OCI-LY1 (cell line): ENCODE data around the gene PRKCI.

ENCODE experiments used
- H2AFZ ChIP-seq: fragments of 200-600 bp; sonication (generic), shearing (Covaris generic); 2 replicates; pipeline ENCODE4 v1.6.0; 2014; ENCODE audit warnings: antibody characterized with exemption, mild to moderate bottlenecking, low read length
- H3F3A ChIP-seq: fragments of 200-600 bp; sonication (generic), shearing (Covaris generic); 2 replicates; pipeline ENCODE4 v1.6.0; 2014; ENCODE audit warnings: mild to moderate bottlenecking, antibody characterized with exemption, low read length, moderate library complexity; ENCODE audit not compliant: insufficient read depth
- H3K27ac ChIP-seq: fragments of 200-600 bp; sonication (generic); 2 replicates; pipeline ENCODE4 v1.5.1; 2014; ENCODE audit warnings: low read length, mixed run types, mild to moderate bottlenecking, low read depth; ENCODE audit not compliant: poor library complexity, severe bottlenecking
- H3K27me3 ChIP-seq: fragments of 200-600 bp; sonication (generic); 2 replicates; pipeline ENCODE4 v1.6.0; 2014; ENCODE audit warnings: antibody characterized with exemption, mild to moderate bottlenecking, low read length, moderate library complexity; ENCODE audit not compliant: insufficient read depth
- H3K36me3 ChIP-seq: fragments of 200-600 bp; sonication (generic); 2 replicates; pipeline ENCODE4 v1.6.1; 2014; ENCODE audit warnings: mild to moderate bottlenecking, antibody characterized with exemption, low read length, moderate library complexity, mixed read lengths; ENCODE audit not compliant: insufficient read depth
- H3K4me1 ChIP-seq: fragments of 200-600 bp; sonication (generic); 2 replicates; pipeline ENCODE4 v1.5.1; 2014; ENCODE audit warnings: mild to moderate bottlenecking, low read length, moderate library complexity; ENCODE audit not compliant: insufficient read depth, severe bottlenecking
- H3K4me2 ChIP-seq: fragments of 200-600 bp; sonication (generic), shearing (Covaris generic); 2 replicates; pipeline ENCODE4 v1.6.1; 2014; ENCODE audit warnings: low read length
- H3K4me3 ChIP-seq: fragments of 200-600 bp; sonication (generic); 2 replicates; pipeline ENCODE4 v1.5.1; 2014; ENCODE audit warnings: low read length, low read depth, mild to moderate bottlenecking, mixed read lengths; ENCODE audit not compliant: poor library complexity, severe bottlenecking
- H3K79me2 ChIP-seq: fragments of 200-600 bp; shearing (Covaris generic); 2 replicates; pipeline ENCODE4 v1.6.1; 2016; ENCODE audit warnings: mixed run types, low read length, mixed read lengths; ENCODE audit not compliant: insufficient read depth
- H3K9ac ChIP-seq: fragments of 200-600 bp; sonication (generic), shearing (Covaris generic); 2 replicates; pipeline ENCODE4 v1.6.1; 2014; ENCODE audit warnings: mild to moderate bottlenecking, low read length, mixed read lengths
- H3K9me2 ChIP-seq: fragments of 200-600 bp; sonication (generic), shearing (Covaris generic); 2 replicates; pipeline ENCODE4 v1.6.1; 2014; ENCODE audit warnings: low read depth, mild to moderate bottlenecking, low read length, mixed read lengths
- H3K9me3 ChIP-seq: fragments of 200-600 bp; shearing (Covaris generic); 2 replicates; pipeline ENCODE4 v1.6.1; 2014; ENCODE audit warnings: low read length, mixed read lengths
- H4K20me1 ChIP-seq: fragments of 200-600 bp; sonication (generic), shearing (Covaris generic); 2 replicates; pipeline ENCODE4 v1.6.0; 2016; ENCODE audit warnings: mild to moderate bottlenecking, low read length; ENCODE audit not compliant: insufficient read depth
- CTCF ChIP-seq: fragments of 200-600 bp; sonication (generic), shearing (Covaris generic); IDR thresholded peaks from 2 replicates; pipeline ENCODE4 v1.5.1; 2017; ENCODE audit warnings: mild to moderate bottlenecking, antibody characterized with exemption, low read length, moderate library complexity, mixed read lengths
- EZH2 ChIP-seq: fragments of 200-600 bp; sonication (generic), shearing (Covaris generic); IDR thresholded peaks from 2 replicates; pipeline ENCODE4 v1.8.0; 2017; ENCODE audit warnings: borderline replicate concordance, mixed run types, mild to moderate bottlenecking, antibody characterized with exemption, low read length, moderate library complexity, mixed read lengths

The PRKCI gene

GRCh38 chr3:170295586-170295985 lies 73.4 kb downstream of the PRKCI start:
- H3F3A ChIP-seq: 0 out of 2 replicates have a peak, but pooled peaks cover 4% of the 10 kb centered on the region
- H3K79me2 ChIP-seq: no peaks in the 10 kb centered on the region
- H3K36me3 ChIP-seq: peaks cover 9% of the 10 kb centered on the region; the same call in 1 of the 2 replicates
- no peaks in the 10 kb centered on the region for H3K9me2 ChIP-seq
- H3K4me1 ChIP-seq: peaks cover 12% of the 10 kb centered on the region
- H2AFZ ChIP-seq: no peak overlapping the region
- no peak overlapping the region for H3K4me3 ChIP-seq
- no peaks in the 10 kb centered on the region for H4K20me1 ChIP-seq
- no peak for TF ChIP-seq EZH2
- TF ChIP-seq CTCF: no peak
- no peak overlapping the region for H3K9ac ChIP-seq
- H3K27ac ChIP-seq: no peak overlapping the region
- H3K27me3 ChIP-seq: no peaks in the 10 kb centered on the region
- no peak overlapping the region for H3K4me2 ChIP-seq
- H3K9me3 ChIP-seq: no peaks in the 10 kb centered on the region

DNA sequence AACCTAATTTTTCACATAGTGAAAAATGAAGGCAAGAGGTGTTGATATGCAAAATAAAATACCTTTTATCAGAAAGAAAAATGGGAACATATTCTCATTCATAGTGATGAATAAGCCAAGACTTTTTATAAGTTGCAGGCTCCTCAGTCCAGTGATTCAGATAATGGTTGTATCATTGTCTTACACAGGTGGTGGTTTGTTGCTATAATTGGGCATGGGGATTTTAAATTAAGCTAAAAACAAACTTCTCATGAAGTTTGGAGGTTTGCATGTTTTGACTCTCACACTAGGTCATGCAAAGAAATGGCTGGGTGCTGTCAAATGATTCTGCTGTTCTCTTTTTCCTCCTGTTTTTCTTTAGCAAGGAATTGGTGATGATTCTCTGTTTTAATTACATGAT lies 74.5 kb downstream of the PRKCI start:
- 0 out of 2 replicates have a peak, but pooled peaks cover 4% of the 10 kb centered on the region for H3F3A ChIP-seq
- H3K4me1 ChIP-seq: peaks cover 17% of the 10 kb centered on the region
- H3K9me3 ChIP-seq: no peaks in the 10 kb centered on the region
- H3K9ac ChIP-seq: no peak overlapping the region
- H3K4me3 ChIP-seq: no peak overlapping the region
- no peaks in the 10 kb centered on the region for H3K79me2 ChIP-seq
- H3K27ac ChIP-seq: no peak overlapping the region
- no peaks in the 10 kb centered on the region for H3K27me3 ChIP-seq
- H3K9me2 ChIP-seq: no peaks in the 10 kb centered on the region
- no peaks in the 10 kb centered on the region for H4K20me1 ChIP-seq
- H3K36me3 ChIP-seq: peaks cover 9% of the 10 kb centered on the region; the same call in 1 of the 2 replicates
- no peak overlapping the region for H3K4me2 ChIP-seq
- H2AFZ ChIP-seq: no peak overlapping the region
- no peak for TF ChIP-seq EZH2

- no peaks in the 10 kb centered on the region for H3K79me2 ChIP-seq
- TF ChIP-seq EZH2: no peak
- no peak for TF ChIP-seq CTCF
- H4K20me1 ChIP-seq: no peaks in the 10 kb centered on the region
- H3F3A ChIP-seq: 0 out of 2 replicates have a peak, but pooled peaks cover under 1% of the 10 kb centered on the region
- H3K4me1 ChIP-seq: peaks cover 13% of the 10 kb centered on the region
- H3K9me3 ChIP-seq: no peaks in the 10 kb centered on the region
- H3K27ac ChIP-seq: no peak overlapping the region
- peaks cover 12% of the 10 kb centered on the region; the same call in 1 of the 2 replicates for H3K36me3 ChIP-seq
- no peaks in the 10 kb centered on the region for H3K27me3 ChIP-seq
- H3K4me3 ChIP-seq: no peak overlapping the region
- H3K9ac ChIP-seq: no peak overlapping the region
- H3K9me2 ChIP-seq: no peaks in the 10 kb centered on the region
- no peak overlapping the region for H2AFZ ChIP-seq
- no peak overlapping the region for H3K4me2 ChIP-seq
Measured at GRCh38 chr3:170301405-170301804, 79.2 kb downstream of the PRKCI start.

GRCh38 chr3:170302008-170302407 lies 79.8 kb downstream of the PRKCI start:
- Histone ChIP-seq H3K4me1 (peaks cover 7% of the 10 kb centered on the region), H3K36me3 (peaks cover 12% of the 10 kb centered on the region; the same call in 1 of the 2 replicates), H3K9me3 (no peaks in the 10 kb centered on the region), H3K27ac (no peak overlapping the region), H3K27me3 (no peaks in the 10 kb centered on the region), H3K4me2 (no peak overlapping the region), H3K4me3 (no peak overlapping the region), H4K20me1 (no peaks in the 10 kb centered on the region), H3F3A (no peaks in the 10 kb centered on the region), H3K9me2 (no peaks in the 10 kb centered on the region), H2AFZ (no peak overlapping the region), H3K9ac (no peak overlapping the region), H3K79me2 (no peaks in the 10 kb centered on the region)
- TF ChIP-seq EZH2 (no peak), CTCF (no peak)
